MCF 10A (cell line): ENCODE results near the gene CDCP2. TPM values are rescaled to one million over a fixed set of nuclear protein-coding genes. Genes with fewer than 3 reads are reported as not detected.

Experiments
- BruUV-seq: library from RNA; stranded (reverse); fragments of 400-500 nt; replicated peaks from 2 replicates; lab custom pipeline; 2021; lab: Mats Ljungman, UMichigan
- CTCF ChIA-PET: fragments of 300-600 bp; sonication (Branson Sonifier 250); formaldehyde crosslinking; extraction: SDS; loops from one replicate; lab custom pipeline; 2021; ENCODE audit warnings: antibody characterized with exemption, inconsistent platforms; lab: Yijun Ruan, JAX
- POLR2A ChIA-PET: fragments of 300-600, 350-650 bp; sonication (Branson Sonifier 250); formaldehyde crosslinking; extraction: SDS; loops from one replicate; lab custom pipeline; 2020; ENCODE audit warnings: antibody characterized with exemption, inconsistent platforms; lab: Yijun Ruan, JAX
- DNase-seq: peaks from one replicate; pipeline ENCODE4 v3.0.0-alpha.2; 2018; ENCODE audit not compliant: unreplicated experiment
- H3K27ac Mint-ChIP-seq: one replicate; pipeline ENCODE4 v1.8.0; 2022; ENCODE audit warnings: mild to moderate bottlenecking, low read depth, mixed read lengths; ENCODE audit not compliant: unreplicated experiment
- H3K27me3 Mint-ChIP-seq: one replicate; pipeline ENCODE4 v1.8.0; 2022; ENCODE audit warnings: mixed read lengths; ENCODE audit not compliant: insufficient read depth, unreplicated experiment
- H3K36me3 Mint-ChIP-seq: one replicate; pipeline ENCODE4 v1.8.0; 2022; ENCODE audit warnings: mild to moderate bottlenecking, moderate library complexity, mixed read lengths; ENCODE audit not compliant: insufficient read depth, unreplicated experiment
- H3K4me1 Mint-ChIP-seq: one replicate; pipeline ENCODE4 v1.8.0; 2022; ENCODE audit warnings: mixed read lengths; ENCODE audit not compliant: insufficient read depth, unreplicated experiment
- H3K4me3 Mint-ChIP-seq: one replicate; pipeline ENCODE4 v1.8.0; 2022; ENCODE audit warnings: mild to moderate bottlenecking, moderate library complexity, mixed read lengths; ENCODE audit not compliant: unreplicated experiment
- H3K9me3 Mint-ChIP-seq: one replicate; pipeline ENCODE4 v1.8.0; 2022; ENCODE audit warnings: mixed read lengths; ENCODE audit not compliant: unreplicated experiment
- CTCF ChIP-seq: fragments of 200-600 bp; IDR thresholded peaks from one replicate; pipeline ENCODE4 v1.8.0; 2022; ENCODE audit warnings: antibody characterized with exemption, mild to moderate bottlenecking; ENCODE audit not compliant: unreplicated experiment
- intact Hi-C: fragments of 100-400 bp; cut with micrococcal nuclease; formaldehyde crosslinking; loops from 2 replicates; pipeline ENCODE4 v1.14.1; 2022
- total RNA-seq: library from RNA; stranded (reverse); gene quantifications from 2 replicates; pipeline ENCODE4 v1.2.3, GENCODE V29; 2022

The CDCP2 gene
- total RNA-seq, 1 experiment from 2014 or later, result not detected

GRCh38 chr1:54188291-54188690, 35.5 kb upstream of the CDCP2 start:
- no peak overlapping the region for H3K4me3 Mint-ChIP-seq
- TF ChIP-seq CTCF, result no peak
- H3K9me3 Mint-ChIP-seq, result no peaks in the 10 kb centered on the region
- no peaks in the 10 kb centered on the region for H3K27me3 Mint-ChIP-seq
- no TSS peak for BruUV-seq
- CTCF ChIA-PET, result interaction anchor here (0.5 kb wide), 1 partner anchor 317 kb away, joined by 6 read pairs; no protein-coding TSS in a partner anchor
- no peaks in the 10 kb centered on the region for H3K4me1 Mint-ChIP-seq
- H3K36me3 Mint-ChIP-seq, result peaks cover 8% of the 10 kb centered on the region
- POLR2A ChIA-PET, result no interaction called here
- intact Hi-C loops, result no loop called here
- no peak for DNase-seq
- H3K27ac Mint-ChIP-seq, result no peak overlapping the region

- DNase-seq, result no peak
- CTCF ChIA-PET, result interaction anchor here (0.6 kb wide), 1 partner anchor 217 kb away, joined by 3 read pairs; no protein-coding TSS in a partner anchor
- POLR2A ChIA-PET, result interaction anchor here (0.9 kb wide), 1 partner anchor 14 kb away, joined by 3 read pairs; the partner anchor contains the start of genes CYB5RL and MRPL37
- Mint-ChIP-seq H3K4me3 (no peak overlapping the region), H3K9me3 (no peaks in the 10 kb centered on the region), H3K27ac (no peak overlapping the region), H3K27me3 (no peaks in the 10 kb centered on the region), H3K36me3 (no peaks in the 10 kb centered on the region), H3K4me1 (no peaks in the 10 kb centered on the region)
- no peak for TF ChIP-seq CTCF
- intact Hi-C loops, result no loop called here
- no TSS peak for BruUV-seq
Measured at GRCh38 chr1:54186056-54186455, 33.3 kb upstream of the CDCP2 start.

DNA sequence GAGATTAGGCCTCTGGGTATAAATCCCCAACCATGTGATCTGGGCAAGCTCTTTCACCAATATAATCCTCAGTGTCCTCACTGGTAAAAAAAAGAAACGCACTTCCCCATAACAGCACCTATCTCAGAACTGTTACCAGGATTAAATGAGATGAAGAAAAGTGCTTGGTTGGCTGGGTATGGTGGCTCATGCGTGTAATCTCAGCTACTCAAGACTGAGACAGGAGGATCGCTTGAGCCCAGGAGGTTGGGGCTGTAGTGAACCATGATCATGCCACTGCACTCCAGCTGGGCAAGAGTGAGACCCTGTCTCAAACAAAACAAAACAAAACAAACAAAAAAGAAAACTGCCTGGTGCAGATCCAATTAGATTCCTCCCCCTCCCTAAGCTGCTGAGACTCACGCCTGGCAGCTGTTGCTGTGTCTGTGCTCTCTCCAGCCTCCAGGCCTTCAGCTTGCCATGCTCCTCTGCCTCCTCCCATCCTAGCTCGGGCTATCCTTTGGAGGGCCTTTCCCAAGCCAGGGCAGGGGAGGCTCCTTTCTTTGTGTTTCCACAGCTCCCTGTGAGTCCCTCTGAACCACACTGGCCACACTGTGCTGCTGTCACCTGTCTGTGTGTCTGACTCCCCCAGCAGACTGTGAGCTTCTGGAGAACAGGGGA, 28.0 kb upstream of the CDCP2 start:
- H3K4me1 Mint-ChIP-seq, result no peaks in the 10 kb centered on the region
- H3K27me3 Mint-ChIP-seq, result no peaks in the 10 kb centered on the region
- ChIA-PET CTCF (interaction anchor here (0.6 to 1.6 kb wide), 7 partner anchors 8 to 377 kb away, joined by 3 to 6 read pairs (median 3); no protein-coding TSS in a partner anchor), POLR2A (interaction anchor here (1.6 kb wide), 1 partner anchor 19 kb away, joined by 5 read pairs; the partner anchor contains the start of genes CYB5RL and MRPL37)
- H3K36me3 Mint-ChIP-seq, result no peaks in the 10 kb centered on the region
- H3K27ac Mint-ChIP-seq, result no peak overlapping the region
- TF ChIP-seq CTCF, result no peak
- H3K4me3 Mint-ChIP-seq, result no peak overlapping the region
- no peaks in the 10 kb centered on the region for H3K9me3 Mint-ChIP-seq
- no TSS peak for BruUV-seq
- intact Hi-C loops, result no loop called here
- no peak for DNase-seq

DNA sequence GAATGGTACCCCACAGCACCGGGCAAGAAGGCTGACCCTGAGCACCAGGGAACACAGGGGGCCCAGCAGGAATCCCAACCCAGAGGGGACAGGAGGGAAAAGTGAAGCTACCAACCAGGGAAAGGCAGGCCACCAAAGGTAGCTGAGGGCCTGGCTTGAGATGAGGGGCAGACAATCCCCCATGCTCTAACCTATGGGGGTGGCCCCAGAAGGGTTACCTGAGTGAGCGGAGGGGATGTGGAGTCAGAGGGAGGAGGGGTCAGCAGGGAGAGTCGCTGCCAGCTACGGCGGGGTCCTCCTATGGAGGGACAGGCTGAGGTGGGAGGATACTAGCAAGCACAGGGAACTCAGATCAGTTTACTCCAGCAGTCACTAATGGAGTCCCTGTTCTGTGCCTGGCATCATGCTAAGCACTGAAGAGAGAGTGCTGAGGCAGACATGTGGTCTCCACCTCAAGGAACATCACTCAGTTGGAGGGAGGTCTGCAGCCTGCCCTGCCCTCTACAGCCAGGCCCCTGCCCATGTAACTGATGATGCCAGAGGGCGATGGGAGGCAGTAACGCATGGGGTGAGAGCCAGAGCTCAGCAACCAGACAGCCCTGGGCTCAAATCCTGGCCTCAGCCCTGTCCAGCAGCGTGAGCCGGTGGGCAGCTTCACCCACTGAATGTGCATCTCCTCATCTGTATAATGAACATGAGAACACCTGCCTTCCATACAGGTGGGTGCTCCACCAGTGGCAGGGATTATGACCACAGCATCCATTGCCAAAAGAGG, 25.7 kb upstream of the CDCP2 start:
- ChIA-PET POLR2A (no interaction called here), CTCF (no interaction called here)
- Mint-ChIP-seq H3K36me3 (no peaks in the 10 kb centered on the region), H3K4me1 (no peaks in the 10 kb centered on the region), H3K27me3 (no peaks in the 10 kb centered on the region), H3K4me3 (no peak overlapping the region), H3K27ac (no peak overlapping the region), H3K9me3 (no peaks in the 10 kb centered on the region)
- intact Hi-C loops, result no loop called here
- no peak for TF ChIP-seq CTCF
- no peak for DNase-seq
- BruUV-seq, result no TSS peak
